Testis (tissue), 2 donors: Measurements from ENCODE around the gene UBE2L3.

ENCODE experiments used
- POLR2A ChIP-seq: fragments of 450-650 bp; IDR thresholded peaks from one replicate; pipeline ENCODE4 v1.6.1; 2017; ENCODE audit warnings: antibody characterized with exemption, mild to moderate bottlenecking, moderate library complexity
- TF ChIP-seq, protein P1 (sequence below), 3 experiments: fragments of 450-650 bp in 2 of 3; fragments of 200-600 bp in 1 of 3; sonication (generic) in 1 of 3; IDR thresholded peaks; one replicate each; pipeline ENCODE4 v1.5.1; 2016 to 2019; ENCODE audit warnings: antibody characterized with exemption in 3 of 3, mild to moderate bottlenecking in 2 of 3, moderate library complexity in 1 of 3

GRCh38 chr22:21660904-21661303, 93.4 kb downstream of the UBE2L3 start:
- TF ChIP-seq, protein P1, sequence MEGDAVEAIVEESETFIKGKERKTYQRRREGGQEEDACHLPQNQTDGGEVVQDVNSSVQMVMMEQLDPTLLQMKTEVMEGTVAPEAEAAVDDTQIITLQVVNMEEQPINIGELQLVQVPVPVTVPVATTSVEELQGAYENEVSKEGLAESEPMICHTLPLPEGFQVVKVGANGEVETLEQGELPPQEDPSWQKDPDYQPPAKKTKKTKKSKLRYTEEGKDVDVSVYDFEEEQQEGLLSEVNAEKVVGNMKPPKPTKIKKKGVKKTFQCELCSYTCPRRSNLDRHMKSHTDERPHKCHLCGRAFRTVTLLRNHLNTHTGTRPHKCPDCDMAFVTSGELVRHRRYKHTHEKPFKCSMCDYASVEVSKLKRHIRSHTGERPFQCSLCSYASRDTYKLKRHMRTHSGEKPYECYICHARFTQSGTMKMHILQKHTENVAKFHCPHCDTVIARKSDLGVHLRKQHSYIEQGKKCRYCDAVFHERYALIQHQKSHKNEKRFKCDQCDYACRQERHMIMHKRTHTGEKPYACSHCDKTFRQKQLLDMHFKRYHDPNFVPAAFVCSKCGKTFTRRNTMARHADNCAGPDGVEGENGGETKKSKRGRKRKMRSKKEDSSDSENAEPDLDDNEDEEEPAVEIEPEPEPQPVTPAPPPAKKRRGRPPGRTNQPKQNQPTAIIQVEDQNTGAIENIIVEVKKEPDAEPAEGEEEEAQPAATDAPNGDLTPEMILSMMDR (IDR thresholded peaks at IDR 0.05) = no peak
- no peak for TF ChIP-seq POLR2A
